Spleen (tissue), 11 donors: Measurements from ENCODE around the gene PSME3IP1. TPM values are rescaled to one million over a fixed set of nuclear protein-coding genes. Genes with fewer than 3 reads are reported as not detected.

ENCODE experiments used
- DNase-seq: peaks from one replicate; pipeline ENCODE4 v3.0.0-alpha.2; 2020
- H3K27ac ChIP-seq, 8 donors: fragments of 200-600 bp; sonication (generic) in 7 of 8; 1 replicate in 4 of 8; 2 replicates in 4 of 8; pipeline versions ENCODE4 v1.5.0 to v1.8.0; 2016 to 2021; ENCODE audit warnings: inconsistent platforms in 4 of 8, mild to moderate bottlenecking in 4 of 8, moderate library complexity in 1 of 8
- H3K27me3 ChIP-seq, 7 donors: fragments of 200-600 bp; sonication (generic) in 6 of 7; replicated peaks in 1 of 7; 1 replicate in 4 of 7; 2 replicates in 3 of 7; pipeline versions ENCODE4 v1.5.0 to v1.8.0; 2016 to 2021; ENCODE audit warnings: inconsistent platforms in 3 of 7, mild to moderate bottlenecking in 1 of 7
- H3K36me3 ChIP-seq, 6 donors: fragments of 200-600 bp; sonication (generic) in 5 of 6; 1 replicate in 4 of 6; 2 replicates in 2 of 6; pipeline versions ENCODE4 v1.5.0 to v1.8.0; 2016 to 2021; ENCODE audit warnings: inconsistent platforms in 2 of 6
- H3K4me1 ChIP-seq, 6 donors: fragments of 200-600 bp; sonication (generic) in 5 of 6; 1 replicate in 3 of 6; 2 replicates in 3 of 6; pipeline versions ENCODE4 v1.5.0 to v1.8.0; 2016 to 2021; ENCODE audit warnings: inconsistent platforms in 3 of 6
- H3K4me3 ChIP-seq, 8 donors: fragments of 200-600 bp; sonication (generic) in 7 of 8; 1 replicate in 4 of 8; 2 replicates in 4 of 8; pipeline versions ENCODE4 v1.5.0 to v1.8.0; 2016 to 2021; ENCODE audit warnings: inconsistent platforms in 4 of 8, mild to moderate bottlenecking in 4 of 8, moderate library complexity in 2 of 8
- H3K9me3 ChIP-seq, 8 donors: fragments of 200-600 bp; sonication (generic) in 7 of 8; 1 replicate in 4 of 8; 2 replicates in 4 of 8; pipeline versions ENCODE4 v1.5.0 to v1.8.0; 2016 to 2021; ENCODE audit warnings: inconsistent platforms in 4 of 8
- CTCF ChIP-seq, 11 experiments: fragments of 200-600 bp in 7 of 11; fragments of 450-650 bp in 4 of 11; sonication (generic) in 4 of 11; IDR thresholded peaks in 8 of 11; conservative IDR thresholded peaks in 3 of 11; 1 replicate in 7 of 11; 2 replicates in 4 of 11; pipeline versions ENCODE4 v1.4.0 to v1.8.0; 2016 to 2021; ENCODE audit warnings: antibody characterized with exemption in 11 of 11, inconsistent platforms in 4 of 11, mild to moderate bottlenecking in 1 of 11
- POLR2A ChIP-seq, 3 donors: fragments of 450-650 bp; IDR thresholded peaks; one replicate each; pipeline ENCODE4 v1.5.1; 2017; ENCODE audit warnings: antibody characterized with exemption in 3 of 3, mild to moderate bottlenecking in 1 of 3
- POLR2AphosphoS5 ChIP-seq, 3 donors: sonication (generic); formaldehyde crosslinking; IDR thresholded peaks; one replicate each; pipeline ENCODE4 v1.5.1; 2017; ENCODE audit warnings: antibody characterized with exemption in 3 of 3
- WGBS, 5 donors: extraction: QIAGEN DNeasy Blood & Tissue Kit in 3 of 5; methylation state at CpG; one replicate each; pipeline versions ENCODE4 v1.1.5 to v1.1.7; 2013 to 2018; 5-methylcytosine and 5-hydroxymethylcytosine counted together
- intact Hi-C: fragments of 100-400 bp; cut with DNase I; formaldehyde crosslinking; loops from one replicate; pipeline ENCODE4 v1.15.0; 2023; ENCODE audit warnings: low total_unique reads
- polyA plus RNA-seq, 3 donors: library from polyadenylated mRNA; stranded (reverse); fragments of 200-250 nt; gene quantifications; one replicate each; pipeline ENCODE4 v1.2.1, GENCODE V29; 2013
- total RNA-seq, 7 donors: library from RNA; depleted of rRNA in 3 of 7; stranded (reverse); fragments of >200 nt in 3 of 7; fragmentation: NEBNext Ultra II Directional in 4 of 7; extraction: Animal tissue kit (Norgen Biotek cat#: 25700) in 4 of 7; gene quantifications; one replicate each; pipeline versions ENCODE4 v1.1.0 to v1.2.1, GENCODE V29; 2016 to 2021
- donor health status: healthy with polysubstance abuse.
- donor health status: DM: no; HTN: no; CAD: no; lungs with moderate emphysema.
- donor health status: DM: no; HTN: no; CAD: no.
- donor health status: Bipolar disorder and iron deficiency.
- donor health status: healthy.
- donor health status: DM: no; HTN: no; CAD: no.
- donor health status: DM: yes; HTN: yes; CAD: no.

PSME3IP1 gene
- total and polyA plus RNA-seq, 10 donors: 64.6 to 128 (median 96.0) TPM

DNA sequence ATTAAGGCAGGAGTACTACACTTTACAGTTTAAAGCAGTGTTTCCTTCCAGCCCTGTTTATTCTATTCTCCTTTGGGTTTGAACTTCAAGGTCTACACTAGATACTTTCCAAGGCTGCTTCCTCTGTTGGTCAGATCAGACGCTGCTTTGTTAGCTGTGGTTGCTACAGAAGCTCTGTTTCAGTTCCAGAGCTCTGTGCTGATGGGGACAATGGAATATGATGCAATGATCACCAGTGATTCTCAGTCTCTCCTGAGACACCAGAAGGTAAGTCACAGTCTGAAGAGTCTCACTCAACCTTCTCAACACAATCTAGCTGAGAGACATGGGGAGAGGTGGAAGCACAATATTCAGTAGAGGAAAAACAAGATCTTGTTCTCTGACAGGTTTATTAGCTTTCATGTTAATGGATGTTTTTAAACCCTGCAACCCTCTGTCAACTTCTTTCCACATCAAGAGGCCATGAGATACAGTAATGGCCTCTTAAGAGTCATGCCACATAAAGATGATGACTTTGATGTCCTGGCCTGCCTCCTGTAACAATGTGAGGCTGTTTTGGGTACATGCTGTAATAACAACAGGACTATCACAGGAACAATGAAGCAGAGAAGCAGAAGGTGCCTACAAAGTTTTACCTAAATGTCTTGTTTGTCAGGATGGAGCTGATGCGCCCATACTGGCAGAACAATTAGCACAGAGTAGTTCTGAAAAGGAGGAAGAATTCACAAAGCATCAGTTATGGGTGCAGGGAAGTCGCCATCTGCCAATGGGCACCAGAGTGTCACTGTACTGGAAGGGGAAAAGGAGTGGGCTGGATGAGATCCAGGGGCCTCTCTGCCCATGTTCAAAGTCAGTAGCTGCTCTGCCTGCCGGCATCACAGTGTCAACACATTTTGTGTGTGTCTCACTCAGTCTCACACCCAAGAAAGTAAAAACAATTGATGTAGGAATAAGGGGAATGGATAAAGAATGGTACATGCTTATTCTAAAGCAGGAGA lies 33.4 kb downstream of the PSME3IP1 start:
- Histone ChIP-seq H3K36me3 (peaks cover 0 to 94% (median 39%) of the 10 kb centered on the region in 6 donors), H3K9me3 (no peaks in the 10 kb centered on the region), H3K27ac (peak overlapping the region in 2 of 8 donors; percentile 7 to 20), H3K4me1 (peaks cover 8 to 51% (median 20%) of the 10 kb centered on the region in 6 donors), H3K4me3 (no peak overlapping the region), H3K27me3 (no peaks in the 10 kb centered on the region)
- 65 to 77% (median 73%) methylated on average over 4 of the region's 4 CpGs for WGBS, 5 donors
- peak; percentile 28 for DNase-seq
- intact Hi-C loops: no loop called here
- no peak for TF ChIP-seq POLR2AphosphoS5 (IDR thresholded peaks at IDR 0.05)
- no peak for TF ChIP-seq POLR2A (IDR thresholded peaks at IDR 0.05)
- TF ChIP-seq CTCF (IDR thresholded peaks at IDR 0.05 in 8 of 11, conservative IDR thresholded peaks at IDR 0.05 in 3 of 11): no peak

GRCh38 chr16:57151369-57151768 lies 34.5 kb downstream of the PSME3IP1 start:
- Histone ChIP-seq H3K36me3 (peaks cover 0 to 92% (median 39%) of the 10 kb centered on the region in 6 donors), H3K9me3 (no peaks in the 10 kb centered on the region), H3K4me1 (peaks cover 13 to 51% (median 27%) of the 10 kb centered on the region in 6 donors), H3K27me3 (no peaks in the 10 kb centered on the region), H3K27ac (no peak overlapping the region), H3K4me3 (no peak overlapping the region)
- intact Hi-C loops: no loop called here
- TF ChIP-seq POLR2A (IDR thresholded peaks at IDR 0.05) (no peak), CTCF (IDR thresholded peaks at IDR 0.05 in 8 of 11, conservative IDR thresholded peaks at IDR 0.05 in 3 of 11) (no peak), POLR2AphosphoS5 (IDR thresholded peaks at IDR 0.05) (no peak)
- DNase-seq: no peak
- WGBS, 5 donors: 53 to 66% (median 56%) methylated on average over 2 of the region's 2 CpGs

DNA sequence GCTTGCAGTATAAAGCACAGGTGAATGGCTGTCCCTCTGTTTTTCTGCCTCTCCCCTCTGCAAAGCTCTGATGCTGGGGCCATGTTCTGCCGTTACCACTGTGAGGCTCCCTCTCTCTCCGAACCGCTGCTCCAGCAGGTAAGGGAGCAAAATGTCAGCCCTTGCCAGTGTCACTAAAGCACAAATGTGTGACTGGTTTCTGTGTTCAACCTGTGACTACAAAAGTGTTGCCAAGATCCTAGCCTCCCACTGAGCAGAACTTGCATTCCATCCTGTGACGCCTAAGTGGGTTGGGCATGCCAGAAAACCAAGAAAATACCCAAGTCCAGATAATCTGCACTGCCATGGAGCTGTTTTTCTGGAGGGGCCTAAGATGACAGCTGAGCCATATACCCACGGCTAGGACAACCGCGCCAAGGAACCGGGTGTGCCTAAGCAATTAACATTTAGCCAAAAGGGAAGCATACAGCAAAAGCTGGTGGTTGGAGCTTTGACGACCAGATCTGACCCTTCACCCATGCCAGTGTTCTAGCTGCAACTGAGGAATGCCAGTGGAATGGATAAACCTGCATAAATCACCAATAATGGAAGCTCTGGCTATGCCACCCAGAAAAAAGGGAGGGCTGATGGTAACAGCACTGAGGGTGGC lies 35.0 kb downstream of the PSME3IP1 start:
- WGBS, 5 donors: 91 to 95% (median 94%) methylated on average over 8 to 9 of the region's 9 CpGs
- Histone ChIP-seq H3K4me1 (peaks cover 13 to 51% (median 28%) of the 10 kb centered on the region in 6 donors), H3K36me3 (peaks cover 0 to 87% (median 37%) of the 10 kb centered on the region in 6 donors), H3K9me3 (no peaks in the 10 kb centered on the region), H3K27me3 (no peaks in the 10 kb centered on the region), H3K27ac (no peak overlapping the region), H3K4me3 (no peak overlapping the region)
- intact Hi-C loops: no loop called here
- DNase-seq: peak; percentile 41
- no peak for TF ChIP-seq POLR2AphosphoS5 (IDR thresholded peaks at IDR 0.05)
- TF ChIP-seq POLR2A (IDR thresholded peaks at IDR 0.05): no peak
- TF ChIP-seq CTCF (IDR thresholded peaks at IDR 0.05 in 8 of 11, conservative IDR thresholded peaks at IDR 0.05 in 3 of 11): no peak
